K562 (cell line): ENCODE data around the gene RHBDL3. TPM values are rescaled to one million over a fixed set of nuclear protein-coding genes. Genes with fewer than 3 reads are reported as not detected.

Experiments used
- ATAC-seq: fragments of 200-7000 bp; cut with Tn5 transposase; 3 replicates; pipeline ENCODE4 v1.9.1; 2020; ENCODE audit warnings: moderate library complexity
- BruUV-seq: library from RNA; stranded (reverse); fragments of 400-500 nt; replicated peaks from 2 replicates; lab custom pipeline; 2021; lab: Mats Ljungman, UMichigan
- CTCF ChIA-PET: fragments of 300-600 bp; formaldehyde crosslinking; extraction: SDS; loops from one replicate; lab custom pipeline; 2021; ENCODE audit warnings: low intra/inter-chr PET ratio; lab: Yijun Ruan, JAX
- POLR2A ChIA-PET: fragments of 300-600, 350-650 bp; sonication (Branson Sonifier 250); formaldehyde crosslinking; extraction: SDS; loops from one replicate; lab custom pipeline; 2021; ENCODE audit warnings: antibody characterized with exemption, inconsistent platforms; lab: Yijun Ruan, JAX
- DNase-seq, 4 experiments: peaks; one replicate each; pipeline versions ENCODE4 v3.0.0 to v3.0.0-alpha.2; 2011 to 2018; ENCODE audit warnings: low spot score in 3 of 4, mixed read lengths in 3 of 4; ENCODE audit errors: extremely low read depth in 1 of 4
- FAIRE-seq: peaks from 2 replicates; lab custom pipeline; 2011; peaks lifted over from hg19 to GRCh38; lab: Jason Lieb, UNC
- H2AFZ ChIP-seq: 2 replicates; pipeline ENCODE4 v1.6.0; 2011; ENCODE audit warnings: low read depth, low read length, control low read depth, inconsistent platforms
- H3K27ac ChIP-seq: fragments of 200-600 bp; 3 replicates; pipeline ENCODE4 v1.8.0; 2011; ENCODE audit warnings: low read depth, mild to moderate bottlenecking, control low read depth, inconsistent platforms, low read length, moderate library complexity, mixed read lengths; ENCODE audit errors: extremely low read depth
- H3K27me3 ChIP-seq, 2 experiments: fragments of 300-600 bp in 1 of 2; 2 replicates in 1 of 2; 3 replicates in 1 of 2; pipeline versions ENCODE4 v1.6.0 to v1.8.0; 2011; ENCODE audit warnings: inconsistent platforms in 2 of 2, low read length in 2 of 2, mild to moderate bottlenecking in 1 of 2, mixed read lengths in 1 of 2, moderate library complexity in 1 of 2; ENCODE audit not compliant: control insufficient read depth in 2 of 2, insufficient read depth in 2 of 2
- H3K36me3 ChIP-seq: fragments of 300-600 bp; 3 replicates; pipeline ENCODE4 v1.8.0; 2011; ENCODE audit warnings: mild to moderate bottlenecking, low read length, inconsistent platforms; ENCODE audit not compliant: control insufficient read depth, insufficient read depth
- H3K4me1 ChIP-seq, 2 experiments: fragments of 200-600 bp in 1 of 2; replicated peaks in 1 of 2; 2 replicates in 1 of 2; 3 replicates in 1 of 2; pipeline versions ENCODE4 v1.5.1 to v1.8.0; 2011; ENCODE audit warnings: inconsistent platforms in 2 of 2, low read length in 2 of 2, mild to moderate bottlenecking in 1 of 2, mixed read lengths in 1 of 2, moderate library complexity in 1 of 2; ENCODE audit not compliant: control insufficient read depth in 2 of 2, insufficient read depth in 2 of 2
- H3K4me2 ChIP-seq: 2 replicates; pipeline ENCODE4 v1.6.1; 2011; ENCODE audit warnings: low read length, control low read depth, inconsistent platforms, mixed read lengths; ENCODE audit not compliant: insufficient read depth
- H3K4me3 ChIP-seq: fragments of 200-600 bp; sonication (generic), shearing (Covaris generic); 2 replicates; pipeline ENCODE4 v1.5.1; 2016; ENCODE audit warnings: control low read depth, inconsistent platforms
- H3K79me2 ChIP-seq: fragments of 200-600 bp; 3 replicates; pipeline ENCODE4 v1.8.0; 2011; ENCODE audit warnings: low read length, inconsistent platforms; ENCODE audit not compliant: control insufficient read depth, insufficient read depth
- H3K9ac ChIP-seq, 2 experiments: 2 replicates each; pipeline versions ENCODE4 v1.6.0 to v1.6.1; 2011; ENCODE audit warnings: low read depth in 2 of 2, low read length in 2 of 2, control low read depth in 1 of 2, inconsistent platforms in 1 of 2, mild to moderate bottlenecking in 1 of 2, mixed read lengths in 1 of 2; ENCODE audit not compliant: insufficient read depth in 1 of 2
- H3K9me1 ChIP-seq: one replicate; pipeline ENCODE4 v1.6.0; 2011; ENCODE audit warnings: inconsistent platforms, mild to moderate bottlenecking, low read length, moderate library complexity; ENCODE audit not compliant: control insufficient read depth, insufficient read depth
- H3K9me3 ChIP-seq: replicated peaks from 2 replicates; pipeline ENCODE4 v1.5.1; 2011; ENCODE audit warnings: low read depth, low read length, inconsistent platforms; ENCODE audit not compliant: control insufficient read depth, insufficient read depth
- H4K20me1 ChIP-seq: replicated peaks from 2 replicates; pipeline ENCODE4 v1.6.1; 2011; ENCODE audit warnings: low read length, inconsistent platforms, mixed read lengths; ENCODE audit not compliant: control insufficient read depth, insufficient read depth
- CHAMP1 ChIP-seq: fragments of 450-650 bp; IDR thresholded peaks from 2 replicates; pipeline ENCODE4 v1.6.1; 2016; ENCODE audit warnings: mild to moderate bottlenecking
- FOXJ2 ChIP-seq: fragments of 200-800 bp; sonication (Bioruptor generic); IDR thresholded peaks from 2 replicates; pipeline ENCODE4 v1.6.1; 2016; ENCODE audit warnings: missing genetic modification characterization, missing compliant biosample characterization
- JUNB ChIP-seq: fragments of 450-650 bp; formaldehyde crosslinking; conservative IDR thresholded peaks from 2 replicates; pipeline ENCODE4 v1.4.0; 2020; ENCODE audit warnings: mild to moderate bottlenecking
- POLR3G ChIP-seq: IDR thresholded peaks from 2 replicates; pipeline ENCODE4 v1.6.1; 2011; ENCODE audit not compliant: insufficient read length, insufficient replicate concordance; ENCODE audit errors: extremely low read depth
- TCF7L2 ChIP-seq: fragments of 150-350 bp; IDR thresholded peaks from 2 replicates; pipeline ENCODE4 v1.6.1; 2016; ENCODE audit warnings: low read depth, mild to moderate bottlenecking, low read length, moderate library complexity
- ZFX ChIP-seq: sonication (generic); formaldehyde crosslinking; IDR thresholded peaks from 2 replicates; pipeline ENCODE4 v1.8.0; 2022; ENCODE audit warnings: mild to moderate bottlenecking, missing genetic modification reagents, moderate library complexity
- ZNF124 ChIP-seq: sonication (generic); formaldehyde crosslinking; IDR thresholded peaks from 2 replicates; pipeline ENCODE4 v1.8.1; 2022; ENCODE audit warnings: missing genetic modification reagents
- WGBS: fragments of 100-300 bp; shearing (Covaris generic); methylation state at CpG from one replicate; pipeline ENCODE4 v1.1.6; 2016; ENCODE audit warnings: low coverage, mixed read lengths; ENCODE audit not compliant: insufficient coverage; ENCODE audit errors: missing lambda C conversion rate; 5-methylcytosine and 5-hydroxymethylcytosine counted together
- in situ Hi-C: fragments of 300-500 bp; cut with MboI; formaldehyde crosslinking; loops from 4 replicates; pipeline ENCODE4 v1.15.0; 2018; ENCODE audit warnings: inconsistent platforms, mixed read lengths
- intact Hi-C: fragments of 100-400 bp; cut with micrococcal nuclease; formaldehyde crosslinking; loops from 2 replicates; pipeline ENCODE4 v1.14.2; 2022
- polyA plus RNA-seq, 8 experiments: library from polyadenylated mRNA; depleted of rRNA in 4 of 8; stranded (reverse) in 5 of 8; unstranded in 3 of 8; fragments of >200 nt; fragmentation: Nextera tagmentation in 2 of 8; fragmentation: Illumina TruSeq in 1 of 8; extraction: Ambion mirVana in 2 of 8; extraction: Trizol in 1 of 8; gene quantifications; 2 replicates each; pipeline versions ENCODE4 v1.2.1 to v1.2.3, GENCODE V29; 2011 to 2014; ENCODE audit warnings: inconsistent platforms in 1 of 8, missing spikeins in 1 of 8
- total RNA-seq, 7 experiments: library from RNA; depleted of rRNA in 6 of 7; stranded (reverse); fragments of >200 nt in 6 of 7; fragmentation: Illumina TruSeq in 2 of 7; extraction: Trizol in 2 of 7; gene quantifications; 2 replicates each; pipeline versions ENCODE4 v1.2.1 to v1.2.3, GENCODE V29; 2011 to 2021; ENCODE audit warnings: low replicate concordance in 1 of 7

Gene RHBDL3
- total and polyA plus RNA-seq, 9 of the 15 experiments (the other 6 are each of a cell fraction or from before 2014, with no cell fraction given), result 0.06 to 0.31 (median 0.09) TPM; not detected in 4

DNA sequence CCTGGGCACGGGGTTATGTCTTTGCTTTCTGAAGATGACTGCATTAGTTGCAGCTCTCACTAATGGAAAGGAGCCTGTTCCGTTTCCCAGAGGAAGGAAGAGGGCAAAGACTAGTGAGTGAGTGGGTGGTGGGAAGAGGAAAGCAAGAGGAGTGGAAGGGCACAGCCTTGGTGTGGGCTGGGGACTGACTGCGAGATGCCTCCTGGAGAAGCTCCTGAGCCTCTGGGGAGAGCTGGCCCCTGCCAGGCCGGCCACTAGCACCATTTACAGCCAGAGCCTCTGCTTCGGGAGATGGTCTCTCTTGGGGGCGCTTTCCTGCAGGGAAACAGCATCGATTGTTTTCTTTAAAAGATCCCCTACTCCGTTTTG lies 825 bp upstream of the RHBDL3 start:
- in situ Hi-C loops, result no loop called here
- Histone ChIP-seq H3K36me3 (no peaks in the 10 kb centered on the region), H3K9me3 (no peaks in the 10 kb centered on the region), H3K79me2 (no peaks in the 10 kb centered on the region), H3K9ac (no peak overlapping the region), H3K4me2 (no peak overlapping the region), H4K20me1 (peaks cover 29% of the 10 kb centered on the region), H3K4me1 (peaks cover 0 to 15% of the 10 kb centered on the region in 2 experiments; a peak in 4 of 5 replicates), H2AFZ (no peak overlapping the region), H3K9me1 (peaks cover 4% of the 10 kb centered on the region), H3K27ac (no peak overlapping the region), H3K27me3 (peaks cover 70 to 78% of the 10 kb centered on the region in 2 experiments), H3K4me3 (no peak overlapping the region)
- POLR2A ChIA-PET, result interaction anchor here (0.6 kb wide), 1 partner anchor 245 kb away, joined by 3 read pairs; no protein-coding TSS in a partner anchor
- TF ChIP-seq FOXJ2 (tag) (no peak), CHAMP1 (no peak), TCF7L2 (no peak), JUNB (no peak), ZFX (CRISPR knock-in tag) (no peak), ZNF124 (CRISPR knock-in tag) (no peak), POLR3G (no peak)
- no peak for ATAC-seq
- no peak for DNase-seq
- no peak for FAIRE-seq
- BruUV-seq, result no TSS peak
- WGBS, result 21% methylated on average over 8 of the region's 8 CpGs
- CTCF ChIA-PET, result no interaction called here
- intact Hi-C loops, result no loop called here
